ENCODE measurements around the gene MYBPHL. TPM values are rescaled to one million over a fixed set of nuclear protein-coding genes. Genes with fewer than 3 reads are reported as not detected.

MYBPHL gene, protein sequence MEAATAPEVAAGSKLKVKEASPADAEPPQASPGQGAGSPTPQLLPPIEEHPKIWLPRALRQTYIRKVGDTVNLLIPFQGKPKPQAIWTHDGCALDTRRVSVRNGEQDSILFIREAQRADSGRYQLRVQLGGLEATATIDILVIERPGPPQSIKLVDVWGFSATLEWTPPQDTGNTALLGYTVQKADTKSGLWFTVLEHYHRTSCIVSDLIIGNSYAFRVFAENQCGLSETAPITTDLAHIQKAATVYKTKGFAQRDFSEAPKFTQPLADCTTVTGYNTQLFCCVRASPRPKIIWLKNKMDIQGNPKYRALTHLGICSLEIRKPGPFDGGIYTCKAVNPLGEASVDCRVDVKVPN
- not detected in 2 replicates for total RNA-seq

DNA sequence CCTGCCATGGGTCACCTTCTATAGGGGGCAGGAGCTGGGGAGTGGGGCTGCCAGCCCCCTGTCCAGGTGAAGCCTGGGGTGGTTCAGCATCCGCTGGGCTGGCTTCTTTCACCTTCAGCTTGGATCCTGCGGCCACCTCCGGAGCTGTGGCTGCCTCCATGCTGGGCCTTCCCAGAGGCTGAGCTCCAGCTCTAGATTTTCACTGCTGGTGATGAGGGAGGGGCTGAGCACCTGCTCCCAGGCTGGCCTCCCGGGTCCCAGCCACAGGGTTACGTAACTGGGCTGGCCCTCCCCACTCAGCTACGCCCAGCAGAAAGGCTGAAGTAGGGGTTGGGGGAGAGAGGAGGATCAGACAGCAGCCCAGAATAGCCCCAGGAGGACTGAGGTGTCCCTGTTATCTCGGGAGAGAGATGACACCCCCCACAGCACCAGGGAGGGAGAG, at the start of gene MYBPHL:
TSS of gene MYBPHL (minus strand) at position 180 of the 442 bp plus-strand sequence. CDS start at position 160, 20 bp downstream.

DNA sequence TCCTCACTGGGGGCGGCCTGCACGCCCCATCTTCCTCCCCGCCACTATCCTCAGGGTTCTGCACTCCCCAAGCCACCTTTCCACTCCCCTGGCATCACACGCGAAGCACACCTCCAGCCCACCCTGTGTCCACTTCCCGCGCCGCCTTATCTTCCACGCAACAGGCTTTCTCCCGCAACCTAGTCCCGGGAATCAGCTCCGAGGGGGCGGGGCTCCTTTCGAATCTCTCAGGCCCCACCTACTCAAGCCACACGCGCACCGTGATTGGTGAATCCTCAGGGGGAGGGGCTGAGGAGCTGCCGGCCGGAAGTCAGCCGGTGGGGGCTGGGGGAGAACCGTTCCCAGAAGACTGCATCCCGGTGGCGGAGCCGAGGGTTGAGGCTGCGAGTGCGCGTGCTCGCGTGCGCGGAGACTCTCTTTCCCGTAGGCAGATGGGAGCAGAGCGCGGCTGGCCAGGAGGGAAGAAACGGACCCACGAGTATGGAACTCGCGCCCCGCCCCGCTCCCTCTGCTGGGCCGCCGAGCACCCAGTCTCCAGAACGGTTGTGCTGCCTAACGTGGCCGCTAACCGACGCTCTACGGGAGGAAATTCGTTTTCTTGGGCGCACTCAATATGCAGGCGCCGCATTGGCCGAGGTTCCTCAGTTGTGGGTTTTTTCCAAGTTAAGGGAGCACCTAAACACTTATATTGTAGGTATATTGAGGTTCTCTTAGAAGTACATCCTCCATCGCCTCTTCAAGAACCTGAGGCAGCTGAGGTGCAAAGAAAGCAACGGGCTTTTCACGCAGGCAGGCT, 23.7 kb downstream of the MYBPHL start, which contains the start of gene PSRC1:
TSS of gene PSRC1 (minus strand) at position 194 of the 796 bp plus-strand sequence.

DNA sequence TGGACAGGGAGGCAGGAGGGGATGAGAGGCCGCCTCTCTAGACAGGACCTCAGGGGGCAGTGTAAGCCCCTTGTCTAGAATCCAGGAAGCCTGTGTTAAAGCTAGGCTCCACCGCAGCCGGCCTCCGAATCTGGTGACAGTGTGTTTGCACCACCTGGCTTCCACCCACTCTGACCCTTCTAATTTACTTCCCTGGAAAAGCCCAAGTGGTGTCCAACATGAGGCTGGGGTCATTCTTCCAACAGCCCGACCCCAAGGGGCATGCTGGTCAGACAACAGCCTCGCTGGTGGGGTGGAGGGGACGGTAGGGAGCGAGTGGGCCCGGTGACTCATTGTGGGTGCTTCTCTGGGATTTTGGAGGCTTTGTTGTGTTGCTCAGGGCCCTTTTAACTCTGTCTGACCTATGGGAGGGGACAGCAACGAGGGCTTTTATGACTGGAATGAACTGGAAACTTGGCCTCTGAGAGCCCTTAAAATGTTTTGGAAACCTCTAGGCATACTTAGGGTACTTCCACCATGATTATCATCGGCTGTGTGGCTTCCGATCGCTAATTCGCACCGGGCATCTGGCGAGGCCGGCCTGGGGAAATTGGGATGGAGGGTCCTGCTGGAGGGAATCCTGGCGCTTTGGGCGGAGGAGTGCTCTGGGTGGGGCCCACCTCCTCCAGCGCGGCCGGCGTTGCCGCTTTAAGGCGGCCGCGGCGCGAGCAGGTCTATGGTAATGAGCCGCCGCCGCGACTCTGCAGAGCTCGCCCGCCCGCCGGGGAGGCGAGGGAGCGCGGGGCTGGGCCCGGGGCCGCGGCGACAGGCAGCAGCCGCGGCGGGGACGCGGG, 57.8 kb downstream of the MYBPHL start, which contains the start of gene CELSR2:
TSS of gene CELSR2 (plus strand) at position 743 of the 833 bp plus-strand sequence. CDS start 541 bp downstream, outside the sequence.

Other genes starting within 250 kb of the MYBPHL start
- gene TAF13, start 231.0 kb downstream of the MYBPHL start, total RNA-seq, result 39.6 and 42.7 TPM in 2 replicates
- gene TMEM167B, start 216.2 kb downstream of the MYBPHL start, total RNA-seq, result 10.5 and 16.9 TPM in 2 replicates
- 0.16 TPM in 1 of 2 replicates, not detected in the other for gene ELAPOR1, start 192.9 kb downstream of the MYBPHL start, total RNA-seq
- 277 and 369 TPM in 2 replicates for gene SARS1, start 93.1 kb downstream of the MYBPHL start, total RNA-seq
- 7.8 and 16.9 TPM in 2 replicates for gene CELSR2, start 57.5 kb downstream of the MYBPHL start, total RNA-seq
- 10.2 and 44.1 TPM in 2 replicates for gene PSRC1, start 23.9 kb downstream of the MYBPHL start, total RNA-seq
- gene SORT1, start 90.9 kb upstream of the MYBPHL start, total RNA-seq, result 0.80 and 2.7 TPM in 2 replicates
- gene PSMA5, start 119.4 kb upstream of the MYBPHL start, total RNA-seq, result 50.7 and 75.7 TPM in 2 replicates
- not detected in 2 replicates for gene SYPL2, start 159.5 kb upstream of the MYBPHL start, total RNA-seq
- gene ATXN7L2, start 176.9 kb upstream of the MYBPHL start, total RNA-seq, result 2.4 and 4.3 TPM in 2 replicates
- 2.5 and 4.6 TPM in 2 replicates for gene CYB561D1, start 187.1 kb upstream of the MYBPHL start, total RNA-seq
- gene AMIGO1, start 202.7 kb upstream of the MYBPHL start, total RNA-seq, result 0.15 and 0.55 TPM in 2 replicates
- gene GPR61, start 232.9 kb upstream of the MYBPHL start, total RNA-seq, result not detected in 2 replicates
- 11.3 and 11.6 TPM in 2 replicates for gene GNAI3, start 241.6 kb upstream of the MYBPHL start, total RNA-seq